ENCODE measurements around the gene PCDH9. TPM values are rescaled to one million over a fixed set of nuclear protein-coding genes. Genes with fewer than 3 reads are reported as not detected.

Gene PCDH9
- total RNA-seq, 1 experiment from 2014 or later: 4.2 TPM

DNA sequence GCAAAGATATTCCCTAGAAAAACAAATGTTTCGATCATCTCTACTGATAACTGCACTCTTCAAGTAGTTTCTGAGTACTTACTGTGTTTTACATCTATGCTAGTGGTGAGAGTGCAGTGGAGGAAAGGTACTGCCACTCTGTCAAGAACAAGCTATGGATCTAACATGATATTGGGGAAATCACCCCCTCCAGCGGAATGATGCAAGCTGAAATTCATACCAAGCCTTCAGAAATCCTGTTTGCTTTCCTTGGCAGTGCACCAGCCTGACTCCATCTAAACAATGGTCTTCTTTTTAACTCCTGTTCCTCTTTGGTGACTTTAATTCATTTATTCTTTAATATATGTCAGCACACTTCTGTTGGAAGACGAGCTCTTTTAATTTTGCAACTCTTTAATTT, 238.0 kb downstream of the PCDH9 start:
- peak; percentile 75; the same call in 1 of the 2 replicates for ATAC-seq
- DNase-seq (ENCODE audit: low read depth, low spot score): no peak
- no peak overlapping the region for H3K4me3 ChIP-seq (ENCODE audit: low read depth in 2 of 2, low read length in 2 of 2)
- H3K27me3 ChIP-seq (ENCODE audit: control insufficient read depth, insufficient read depth, low read length): no peaks in the 10 kb centered on the region
- H3K36me3 ChIP-seq (ENCODE audit: control insufficient read depth, insufficient read depth, low read length): no peaks in the 10 kb centered on the region
- H3K27ac ChIP-seq (ENCODE audit: low read length): no peak overlapping the region; the same call in 1 of the 2 replicates
- no TSS peak for BruUV-seq (replicated peaks)
- in situ Hi-C loops (cut with HindIII; ENCODE audit: low pct_unique_long_range_greater_than_20kb, low sequenced_read_pairs) (no loop called here), intact Hi-C loops (cut with micrococcal nuclease; ENCODE audit: unreplicated experiment) (loop anchor here (10.0 kb wide), 1 partner anchor 233 kb away; no protein-coding TSS in a partner anchor)
- ChIA-PET POLR2A (no interaction called here), CTCF (no interaction called here)
- peaks cover 5% of the 10 kb centered on the region; the same call in 1 of the 2 replicates for H3K4me1 ChIP-seq (ENCODE audit: control insufficient read depth, insufficient read depth, low read length)
- TF ChIP-seq, protein P1, sequence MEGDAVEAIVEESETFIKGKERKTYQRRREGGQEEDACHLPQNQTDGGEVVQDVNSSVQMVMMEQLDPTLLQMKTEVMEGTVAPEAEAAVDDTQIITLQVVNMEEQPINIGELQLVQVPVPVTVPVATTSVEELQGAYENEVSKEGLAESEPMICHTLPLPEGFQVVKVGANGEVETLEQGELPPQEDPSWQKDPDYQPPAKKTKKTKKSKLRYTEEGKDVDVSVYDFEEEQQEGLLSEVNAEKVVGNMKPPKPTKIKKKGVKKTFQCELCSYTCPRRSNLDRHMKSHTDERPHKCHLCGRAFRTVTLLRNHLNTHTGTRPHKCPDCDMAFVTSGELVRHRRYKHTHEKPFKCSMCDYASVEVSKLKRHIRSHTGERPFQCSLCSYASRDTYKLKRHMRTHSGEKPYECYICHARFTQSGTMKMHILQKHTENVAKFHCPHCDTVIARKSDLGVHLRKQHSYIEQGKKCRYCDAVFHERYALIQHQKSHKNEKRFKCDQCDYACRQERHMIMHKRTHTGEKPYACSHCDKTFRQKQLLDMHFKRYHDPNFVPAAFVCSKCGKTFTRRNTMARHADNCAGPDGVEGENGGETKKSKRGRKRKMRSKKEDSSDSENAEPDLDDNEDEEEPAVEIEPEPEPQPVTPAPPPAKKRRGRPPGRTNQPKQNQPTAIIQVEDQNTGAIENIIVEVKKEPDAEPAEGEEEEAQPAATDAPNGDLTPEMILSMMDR (IDR thresholded peaks at IDR 0.05): peak; percentile 9; the same call in 1 of the 2 replicates
- no peak for TF ChIP-seq POLR2AphosphoS5 (IDR thresholded peaks at IDR 0.05; ENCODE audit: low read depth, low read length)
- no peaks in the 10 kb centered on the region for H3K9me3 ChIP-seq (ENCODE audit: control insufficient read depth, insufficient read depth, low read depth, low read length)

DNA sequence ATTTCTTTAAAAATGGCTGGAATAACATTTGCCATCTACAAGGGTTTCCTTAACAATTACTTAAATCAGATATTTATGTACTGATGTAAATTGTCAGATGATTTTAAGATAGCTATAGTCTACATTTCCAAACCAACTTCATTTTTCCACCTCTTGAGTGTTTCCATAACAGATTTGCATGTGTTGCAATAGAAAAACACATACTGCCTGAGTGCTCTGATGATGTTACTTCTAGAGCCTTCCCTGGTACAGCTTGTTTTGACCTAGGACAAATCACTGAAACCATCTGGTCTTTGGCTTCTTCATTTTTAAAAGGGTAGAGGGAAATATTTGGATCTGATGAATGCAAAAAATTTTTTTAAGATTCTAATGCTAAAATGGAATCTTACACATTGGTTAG, 245.9 kb downstream of the PCDH9 start:
- no peak for ATAC-seq
- Histone ChIP-seq H3K9me3 (ENCODE audit: control insufficient read depth, insufficient read depth, low read depth, low read length) (no peaks in the 10 kb centered on the region), H3K36me3 (ENCODE audit: control insufficient read depth, insufficient read depth, low read length) (no peaks in the 10 kb centered on the region), H3K4me1 (ENCODE audit: control insufficient read depth, insufficient read depth, low read length) (no peaks in the 10 kb centered on the region), H3K27ac (ENCODE audit: low read length) (no peak overlapping the region), H3K27me3 (ENCODE audit: control insufficient read depth, insufficient read depth, low read length) (no peaks in the 10 kb centered on the region), H3K4me3 (ENCODE audit: low read depth in 2 of 2, low read length in 2 of 2) (no peak overlapping the region)
- intact Hi-C loops (cut with micrococcal nuclease; ENCODE audit: unreplicated experiment): no loop called here
- no TSS peak for BruUV-seq (replicated peaks)
- in situ Hi-C loops (cut with HindIII; ENCODE audit: low pct_unique_long_range_greater_than_20kb, low sequenced_read_pairs): no loop called here
- CTCF ChIA-PET: no interaction called here
- no peak for DNase-seq (ENCODE audit: low read depth, low spot score)
- POLR2A ChIA-PET: no interaction called here
- no peak for TF ChIP-seq POLR2AphosphoS5 (IDR thresholded peaks at IDR 0.05; ENCODE audit: low read depth, low read length)
- TF ChIP-seq, protein P1 (IDR thresholded peaks at IDR 0.05): no peak
- no peak for TF ChIP-seq SIN3A (IDR thresholded peaks at IDR 0.05; ENCODE audit: borderline replicate concordance, insufficient read depth, low read depth, low read length)
- TF ChIP-seq TCF7L2 (IDR thresholded peaks at IDR 0.05; ENCODE audit: low read depth, low read length): no peak
- TF ChIP-seq, protein P2, sequence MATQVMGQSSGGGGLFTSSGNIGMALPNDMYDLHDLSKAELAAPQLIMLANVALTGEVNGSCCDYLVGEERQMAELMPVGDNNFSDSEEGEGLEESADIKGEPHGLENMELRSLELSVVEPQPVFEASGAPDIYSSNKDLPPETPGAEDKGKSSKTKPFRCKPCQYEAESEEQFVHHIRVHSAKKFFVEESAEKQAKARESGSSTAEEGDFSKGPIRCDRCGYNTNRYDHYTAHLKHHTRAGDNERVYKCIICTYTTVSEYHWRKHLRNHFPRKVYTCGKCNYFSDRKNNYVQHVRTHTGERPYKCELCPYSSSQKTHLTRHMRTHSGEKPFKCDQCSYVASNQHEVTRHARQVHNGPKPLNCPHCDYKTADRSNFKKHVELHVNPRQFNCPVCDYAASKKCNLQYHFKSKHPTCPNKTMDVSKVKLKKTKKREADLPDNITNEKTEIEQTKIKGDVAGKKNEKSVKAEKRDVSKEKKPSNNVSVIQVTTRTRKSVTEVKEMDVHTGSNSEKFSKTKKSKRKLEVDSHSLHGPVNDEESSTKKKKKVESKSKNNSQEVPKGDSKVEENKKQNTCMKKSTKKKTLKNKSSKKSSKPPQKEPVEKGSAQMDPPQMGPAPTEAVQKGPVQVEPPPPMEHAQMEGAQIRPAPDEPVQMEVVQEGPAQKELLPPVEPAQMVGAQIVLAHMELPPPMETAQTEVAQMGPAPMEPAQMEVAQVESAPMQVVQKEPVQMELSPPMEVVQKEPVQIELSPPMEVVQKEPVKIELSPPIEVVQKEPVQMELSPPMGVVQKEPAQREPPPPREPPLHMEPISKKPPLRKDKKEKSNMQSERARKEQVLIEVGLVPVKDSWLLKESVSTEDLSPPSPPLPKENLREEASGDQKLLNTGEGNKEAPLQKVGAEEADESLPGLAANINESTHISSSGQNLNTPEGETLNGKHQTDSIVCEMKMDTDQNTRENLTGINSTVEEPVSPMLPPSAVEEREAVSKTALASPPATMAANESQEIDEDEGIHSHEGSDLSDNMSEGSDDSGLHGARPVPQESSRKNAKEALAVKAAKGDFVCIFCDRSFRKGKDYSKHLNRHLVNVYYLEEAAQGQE (IDR thresholded peaks at IDR 0.05; ENCODE audit: insufficient read depth in 1 of 2, low read depth in 2 of 2, low read length in 1 of 2): no peak
